ENCODE results near the gene IRF2BP2. TPM values are rescaled to one million over a fixed set of nuclear protein-coding genes. Genes with fewer than 3 reads are reported as not detected.

IRF2BP2 gene
- total RNA-seq, 1 donor from 2014 or later, result 206 TPM

DNA sequence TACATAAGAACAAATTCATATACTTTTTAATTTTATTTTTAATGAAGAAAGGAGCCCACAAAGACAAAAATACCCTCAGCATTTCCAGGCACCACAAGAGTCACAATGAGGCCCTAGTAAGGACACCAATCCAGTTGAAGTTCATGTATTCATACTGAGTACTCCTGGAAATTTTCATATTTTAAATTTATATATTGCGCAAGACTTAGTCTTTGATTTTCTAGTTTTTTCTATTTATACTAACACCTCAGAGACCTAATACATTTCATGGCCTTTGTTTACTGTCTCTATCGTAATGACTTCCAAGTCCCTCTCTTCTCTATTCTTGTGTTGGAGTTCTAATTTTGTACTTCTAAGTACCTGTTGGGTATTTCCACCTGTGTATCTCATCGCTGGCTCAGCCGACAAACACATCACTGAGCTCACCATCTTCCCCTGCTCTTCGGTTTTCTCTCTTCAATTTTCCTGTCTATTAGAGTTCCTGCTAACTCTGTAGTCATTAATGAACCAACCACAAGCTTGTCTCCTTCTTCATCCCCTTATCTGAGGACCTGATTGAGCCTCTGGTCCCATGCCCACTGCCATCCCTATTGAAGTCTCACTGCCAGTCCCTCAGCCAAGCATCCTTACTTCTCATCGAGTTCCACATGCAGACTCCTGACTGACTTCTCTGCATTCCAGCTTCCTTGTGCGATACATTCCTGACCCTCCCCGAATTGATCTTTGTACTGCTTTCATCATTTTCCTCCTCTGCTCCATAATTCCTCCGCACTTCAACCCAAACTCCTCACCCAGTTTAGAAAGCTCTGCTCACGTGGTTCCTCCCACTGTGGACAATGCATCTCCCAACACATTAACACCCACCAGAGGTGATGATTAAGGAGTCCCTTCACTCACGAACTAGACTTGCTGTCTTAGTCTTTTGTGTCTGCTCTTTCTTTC is 17.3 kb upstream of the IRF2BP2 start:
- intact Hi-C loops (cut with micrococcal nuclease), result no loop called here
- no peaks in the 10 kb centered on the region for H3K36me3 Mint-ChIP-seq (ENCODE audit: low read depth)
- DNase-seq, result no peak
- peaks cover 2% of the 10 kb centered on the region for H3K4me1 Mint-ChIP-seq
- H3K4me3 Mint-ChIP-seq, result no peak overlapping the region
- no peaks in the 10 kb centered on the region for H3K27me3 Mint-ChIP-seq
- H3K27ac Mint-ChIP-seq, result no peak overlapping the region
- peaks cover 11% of the 10 kb centered on the region for H3K9me3 Mint-ChIP-seq

DNA sequence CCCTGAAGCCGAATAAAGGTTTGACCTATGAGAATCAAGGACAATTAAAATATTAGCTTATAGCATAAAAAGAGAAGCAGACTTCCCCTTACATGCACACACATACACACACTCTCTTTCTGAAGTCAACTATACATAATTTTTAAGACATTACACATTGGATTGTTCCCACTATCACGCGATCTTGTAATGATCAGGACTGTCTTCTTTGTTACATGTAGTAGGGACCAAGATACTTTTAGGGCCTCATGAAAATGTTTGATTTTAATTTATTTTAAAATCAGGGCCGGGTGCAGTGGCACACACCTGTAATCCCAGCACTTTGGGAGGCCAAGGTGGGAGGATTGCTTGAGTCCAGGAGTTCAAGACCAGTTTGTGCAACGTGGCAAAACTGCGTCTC is 16.4 kb upstream of the IRF2BP2 start:
- Mint-ChIP-seq H3K36me3 (ENCODE audit: low read depth) (no peaks in the 10 kb centered on the region), H3K9me3 (peaks cover 11% of the 10 kb centered on the region), H3K4me3 (no peak overlapping the region), H3K27ac (no peak overlapping the region), H3K4me1 (peaks cover 2% of the 10 kb centered on the region), H3K27me3 (no peaks in the 10 kb centered on the region)
- intact Hi-C loops (cut with micrococcal nuclease), result no loop called here
- no peak for DNase-seq

DNA sequence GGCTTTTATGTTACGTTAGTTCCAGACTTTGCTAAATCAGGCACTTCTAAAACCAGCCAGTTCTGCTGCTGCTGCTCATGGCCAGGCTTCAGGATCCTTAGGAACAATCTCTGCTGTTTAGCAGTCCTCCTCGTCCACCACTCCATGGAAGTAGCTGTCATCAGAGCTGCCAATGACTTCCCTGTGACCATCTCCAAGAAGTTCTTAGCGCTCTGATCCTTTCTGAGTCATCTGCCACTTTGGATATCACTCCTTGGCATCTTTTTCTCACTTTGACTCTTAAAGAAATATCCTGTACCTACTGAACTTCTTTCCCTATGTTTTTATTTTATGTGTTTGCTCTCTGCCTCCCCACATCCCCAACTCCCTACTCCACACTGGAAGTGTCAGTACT is 14.7 kb upstream of the IRF2BP2 start:
- peaks cover 2% of the 10 kb centered on the region for H3K4me1 Mint-ChIP-seq

DNA sequence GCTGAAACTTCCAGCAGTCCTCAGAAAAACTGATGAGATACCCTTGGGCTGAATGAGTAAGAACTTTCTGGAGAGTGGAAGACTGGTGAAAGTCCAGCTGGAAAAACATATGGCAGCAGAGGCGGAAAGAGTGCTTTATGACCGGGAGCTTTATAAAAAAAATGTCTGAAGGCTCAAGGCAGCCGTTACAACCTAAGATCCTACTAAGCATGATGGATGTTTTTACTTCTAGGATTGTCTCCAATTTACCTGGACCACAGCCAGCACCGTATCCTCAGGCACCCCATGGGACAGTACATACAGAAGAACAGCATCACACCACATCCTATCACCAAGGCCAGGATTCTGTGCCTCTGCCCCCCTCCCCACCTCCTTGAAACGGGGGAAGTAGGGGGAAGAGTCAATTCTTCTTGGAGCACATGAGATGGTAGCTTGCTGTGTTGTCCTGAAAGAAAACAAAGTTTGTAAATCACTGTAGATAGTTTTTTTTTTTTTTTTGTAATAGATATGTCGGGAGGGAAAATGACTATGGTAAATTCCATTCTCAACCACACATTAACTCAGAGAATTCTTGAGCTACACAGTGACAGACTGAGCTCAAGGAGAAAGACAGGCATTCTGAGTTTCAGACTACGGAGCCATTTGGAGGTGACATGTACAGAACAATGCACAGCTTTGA is 11.8 kb upstream of the IRF2BP2 start:
- intact Hi-C loops (cut with micrococcal nuclease), result no loop called here
- DNase-seq, result no peak
- no peaks in the 10 kb centered on the region for H3K36me3 Mint-ChIP-seq (ENCODE audit: low read depth)
- H3K27me3 Mint-ChIP-seq, result no peaks in the 10 kb centered on the region
- peaks cover 14% of the 10 kb centered on the region for H3K4me1 Mint-ChIP-seq
- H3K9me3 Mint-ChIP-seq, result no peaks in the 10 kb centered on the region
- H3K27ac Mint-ChIP-seq, result no peak overlapping the region
- no peak overlapping the region for H3K4me3 Mint-ChIP-seq

More for the DNA sequence above, 14.7 kb upstream of the IRF2BP2 start:
- H3K4me3 Mint-ChIP-seq, result no peak overlapping the region
- no peaks in the 10 kb centered on the region for H3K27me3 Mint-ChIP-seq
- H3K9me3 Mint-ChIP-seq, result peaks cover 7% of the 10 kb centered on the region
- no peaks in the 10 kb centered on the region for H3K36me3 Mint-ChIP-seq (ENCODE audit: low read depth)
- no peak for DNase-seq
- intact Hi-C loops (cut with micrococcal nuclease), result no loop called here
- H3K27ac Mint-ChIP-seq, result no peak overlapping the region

DNA sequence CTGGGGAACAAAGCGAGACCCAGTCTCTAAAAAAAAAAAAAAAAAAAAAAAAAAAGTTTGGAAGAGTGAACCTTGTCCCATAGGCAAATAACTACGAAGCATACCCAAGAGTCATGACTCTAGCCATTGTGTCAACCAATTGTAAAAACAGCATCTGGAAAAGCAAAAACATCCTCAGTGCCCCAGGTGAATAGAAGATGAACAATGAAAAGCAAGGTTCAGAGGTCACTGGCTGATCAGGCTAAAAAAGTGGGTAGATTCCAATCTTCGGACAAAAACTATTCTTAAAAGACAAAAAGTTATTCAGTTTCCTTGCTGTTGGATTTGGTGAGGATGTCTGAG is 11.1 kb upstream of the IRF2BP2 start:
- H3K36me3 Mint-ChIP-seq (ENCODE audit: low read depth), result no peaks in the 10 kb centered on the region
- no peaks in the 10 kb centered on the region for H3K27me3 Mint-ChIP-seq
- H3K27ac Mint-ChIP-seq, result no peak overlapping the region
- DNase-seq, result no peak
- H3K4me3 Mint-ChIP-seq, result no peak overlapping the region
- intact Hi-C loops (cut with micrococcal nuclease), result no loop called here
- peaks cover 15% of the 10 kb centered on the region for H3K4me1 Mint-ChIP-seq
- no peaks in the 10 kb centered on the region for H3K9me3 Mint-ChIP-seq

DNA sequence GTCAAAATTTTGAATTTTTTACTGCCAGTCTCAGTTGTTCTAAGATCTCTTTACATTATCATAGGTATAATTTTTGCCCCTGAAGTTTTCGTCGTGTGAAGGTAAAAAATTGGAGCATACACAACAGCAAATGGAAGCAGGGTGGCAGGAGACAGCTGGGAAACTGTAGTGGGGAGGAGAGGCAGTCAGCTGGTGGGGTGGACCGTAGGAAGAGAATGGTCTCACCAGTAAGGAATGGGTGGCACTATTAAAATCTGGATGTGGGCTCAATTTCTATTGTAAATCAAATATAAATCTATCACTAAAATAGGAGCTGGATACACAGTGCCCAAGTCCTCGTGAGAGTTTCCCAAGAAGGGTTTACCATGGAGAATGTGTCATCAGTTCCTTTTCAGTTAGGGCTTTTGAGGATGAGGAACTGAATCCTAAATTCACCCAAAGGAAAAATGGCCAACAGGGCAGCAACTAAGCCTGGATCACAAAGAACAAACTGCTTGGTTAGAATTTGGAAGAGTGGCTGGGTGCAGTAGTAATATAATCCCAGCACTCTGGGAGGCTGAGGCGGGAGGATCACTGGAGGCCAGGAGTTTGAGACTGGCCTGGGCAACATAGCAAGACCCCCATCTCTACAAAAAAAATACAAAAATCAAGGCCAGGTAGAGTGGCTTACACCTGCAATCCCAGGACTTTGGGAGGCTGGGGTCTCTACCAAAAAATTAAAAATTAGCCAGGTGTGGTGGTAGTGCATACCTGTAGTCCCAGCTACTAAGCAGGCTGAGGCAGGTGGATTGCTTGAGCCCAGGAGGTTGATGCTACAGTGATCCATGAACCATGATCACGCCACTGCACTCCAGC is 10.5 kb upstream of the IRF2BP2 start:
- H3K9me3 Mint-ChIP-seq, result no peaks in the 10 kb centered on the region
- intact Hi-C loops (cut with micrococcal nuclease), result no loop called here
- no peak overlapping the region for H3K27ac Mint-ChIP-seq
- no peaks in the 10 kb centered on the region for H3K36me3 Mint-ChIP-seq (ENCODE audit: low read depth)
- DNase-seq, result no peak
- H3K4me1 Mint-ChIP-seq, result peaks cover 15% of the 10 kb centered on the region
- no peak overlapping the region for H3K4me3 Mint-ChIP-seq
- H3K27me3 Mint-ChIP-seq, result no peaks in the 10 kb centered on the region

DNA sequence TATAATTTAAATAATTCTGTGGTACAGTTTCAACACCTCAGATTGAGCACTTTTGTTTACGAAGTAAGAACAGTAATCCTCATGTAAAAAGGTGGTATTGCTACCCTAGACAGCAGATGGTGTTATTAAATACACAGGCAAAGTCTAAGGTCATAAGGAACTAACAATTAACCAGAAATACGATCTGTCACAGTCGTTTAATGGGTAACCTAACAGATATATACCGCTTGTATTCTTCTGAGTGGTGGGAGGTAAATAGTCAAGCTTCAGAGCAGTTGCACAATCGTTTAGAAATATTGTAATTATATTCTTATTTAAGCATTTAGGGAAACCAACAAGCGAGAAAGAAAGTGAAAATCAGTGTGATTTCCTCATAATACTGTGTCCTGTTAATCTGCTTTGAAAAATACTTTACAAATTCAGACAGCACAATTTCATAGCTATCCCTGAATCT is 9.8 kb upstream of the IRF2BP2 start:
- Mint-ChIP-seq H3K27me3 (no peaks in the 10 kb centered on the region), H3K9me3 (no peaks in the 10 kb centered on the region), H3K4me1 (peaks cover 15% of the 10 kb centered on the region), H3K4me3 (no peak overlapping the region), H3K36me3 (ENCODE audit: low read depth) (no peaks in the 10 kb centered on the region), H3K27ac (no peak overlapping the region)
- DNase-seq, result no peak
- intact Hi-C loops (cut with micrococcal nuclease), result no loop called here

DNA sequence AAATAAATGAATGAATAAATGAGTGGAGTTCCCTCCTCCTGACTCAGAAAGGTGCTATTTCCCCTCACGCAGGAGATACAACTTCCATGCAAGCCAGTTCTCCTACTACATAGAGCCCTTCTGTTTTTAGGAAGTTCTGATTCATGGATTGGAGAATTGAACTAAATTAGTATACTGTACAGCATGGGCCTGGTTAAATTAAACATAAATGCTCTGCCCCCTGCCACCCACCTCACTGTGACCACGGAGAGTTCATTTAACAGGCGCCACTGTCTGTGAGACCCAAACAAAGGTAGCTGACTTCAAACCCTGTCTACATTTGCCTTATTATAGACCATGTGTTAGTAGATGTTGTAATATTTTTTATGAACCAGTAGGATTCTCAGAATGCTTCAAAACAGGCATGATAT is 9.1 kb upstream of the IRF2BP2 start:
- intact Hi-C loops (cut with micrococcal nuclease), result no loop called here
- DNase-seq, result no peak
- Mint-ChIP-seq H3K27ac (no peak overlapping the region), H3K36me3 (ENCODE audit: low read depth) (no peaks in the 10 kb centered on the region), H3K4me1 (peaks cover 16% of the 10 kb centered on the region), H3K4me3 (no peak overlapping the region), H3K9me3 (no peaks in the 10 kb centered on the region), H3K27me3 (no peaks in the 10 kb centered on the region)

DNA sequence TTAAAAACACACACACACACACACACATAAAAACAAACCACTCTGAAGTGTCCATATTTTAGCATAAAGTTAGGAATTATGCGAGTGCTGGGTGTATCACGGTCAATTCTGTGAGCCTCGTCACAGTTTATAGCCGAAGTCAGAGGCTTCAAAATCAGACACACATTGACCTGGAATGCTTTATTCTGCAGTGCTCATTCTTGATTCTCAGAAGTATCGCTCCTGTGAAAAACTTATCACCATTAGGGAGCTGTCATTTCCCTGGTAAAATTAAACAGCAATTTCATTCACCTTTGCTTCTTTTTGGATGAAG is 8.7 kb upstream of the IRF2BP2 start:
- Mint-ChIP-seq H3K9me3 (no peaks in the 10 kb centered on the region), H3K27me3 (no peaks in the 10 kb centered on the region), H3K4me3 (no peak overlapping the region), H3K36me3 (ENCODE audit: low read depth) (no peaks in the 10 kb centered on the region), H3K27ac (no peak overlapping the region), H3K4me1 (peaks cover 19% of the 10 kb centered on the region)
- DNase-seq, result no peak
- intact Hi-C loops (cut with micrococcal nuclease), result no loop called here

DNA sequence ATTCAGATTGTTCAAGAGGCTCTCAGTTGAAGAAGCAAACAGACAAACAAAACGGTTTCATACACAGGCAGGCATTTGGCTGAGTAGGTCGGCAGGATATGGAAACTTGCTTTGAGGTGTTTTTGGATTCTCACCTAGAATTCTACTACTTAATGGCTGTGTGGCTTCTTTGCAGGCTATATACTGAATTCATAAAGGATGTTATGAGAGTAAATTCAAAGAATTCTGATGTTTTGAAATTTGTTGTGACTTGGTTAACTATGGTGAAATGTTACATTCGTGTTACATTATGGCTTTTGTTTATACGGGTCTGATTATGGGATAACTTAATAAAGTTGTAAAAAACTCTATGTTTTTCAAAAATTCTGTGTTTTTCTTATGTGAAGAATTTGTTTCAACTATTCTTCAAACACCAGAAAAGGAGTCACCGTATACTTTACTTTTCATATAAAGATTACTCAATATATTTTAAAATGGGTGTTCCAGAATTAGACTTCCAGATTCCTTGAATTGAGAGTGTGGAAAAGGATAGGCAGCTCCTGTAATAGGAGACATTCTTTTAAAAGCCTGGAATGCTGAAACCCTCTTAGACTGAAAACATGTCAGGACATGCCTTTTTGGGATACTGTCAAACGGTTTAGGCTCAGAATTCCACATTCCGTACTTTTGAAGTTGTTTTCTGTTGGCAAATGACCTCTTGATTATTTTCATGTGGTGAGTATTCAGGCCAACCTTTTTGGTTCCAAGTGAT is 8.2 kb upstream of the IRF2BP2 start:
- Mint-ChIP-seq H3K36me3 (ENCODE audit: low read depth) (no peaks in the 10 kb centered on the region), H3K27me3 (no peaks in the 10 kb centered on the region), H3K4me3 (no peak overlapping the region), H3K27ac (no peak overlapping the region), H3K4me1 (peaks cover 24% of the 10 kb centered on the region), H3K9me3 (no peaks in the 10 kb centered on the region)
- peak; percentile 54 for DNase-seq
- intact Hi-C loops (cut with micrococcal nuclease), result no loop called here

DNA sequence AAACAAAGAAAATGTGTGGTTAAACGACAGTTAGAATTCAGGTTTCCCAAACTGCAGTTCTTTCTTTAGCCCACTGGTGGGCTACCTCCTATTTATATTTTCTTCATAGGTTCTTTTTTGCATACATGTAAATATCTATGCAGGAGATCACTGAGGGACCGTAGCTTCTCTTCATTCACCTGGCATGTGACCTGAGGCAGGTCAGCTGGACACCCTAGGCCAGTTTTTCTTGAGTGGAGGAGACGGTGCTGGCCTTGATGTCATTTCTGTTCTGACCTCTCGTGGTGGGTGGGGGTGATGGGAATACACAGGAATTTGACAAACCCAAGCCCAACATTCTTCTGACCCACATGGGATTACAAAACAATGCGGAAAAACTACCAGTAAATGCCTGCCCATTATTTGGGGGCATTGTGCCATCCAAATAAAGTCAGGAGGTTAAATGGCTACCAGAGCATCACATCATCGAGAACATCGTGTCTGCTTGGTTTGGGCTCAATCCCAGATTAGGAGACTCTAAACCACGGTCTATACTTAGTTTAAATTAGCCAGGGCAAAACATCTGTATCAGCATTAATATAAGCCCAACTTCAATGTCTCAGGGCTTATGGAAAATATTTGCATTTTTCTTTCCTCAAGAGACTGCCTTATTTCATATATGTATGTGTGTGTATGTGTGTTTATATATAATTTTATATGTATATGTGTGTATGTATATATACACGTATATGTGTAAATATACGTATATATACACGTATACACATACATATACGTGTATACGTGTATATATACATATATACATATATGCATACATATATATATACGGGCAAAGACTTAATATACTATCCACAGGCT is 7.4 kb upstream of the IRF2BP2 start:
- Mint-ChIP-seq H3K27ac (no peak overlapping the region), H3K4me3 (no peak overlapping the region), H3K4me1 (peaks cover 31% of the 10 kb centered on the region), H3K27me3 (no peaks in the 10 kb centered on the region), H3K9me3 (no peaks in the 10 kb centered on the region), H3K36me3 (ENCODE audit: low read depth) (no peaks in the 10 kb centered on the region)
- DNase-seq, result peak; percentile 48
- intact Hi-C loops (cut with micrococcal nuclease), result no loop called here

DNA sequence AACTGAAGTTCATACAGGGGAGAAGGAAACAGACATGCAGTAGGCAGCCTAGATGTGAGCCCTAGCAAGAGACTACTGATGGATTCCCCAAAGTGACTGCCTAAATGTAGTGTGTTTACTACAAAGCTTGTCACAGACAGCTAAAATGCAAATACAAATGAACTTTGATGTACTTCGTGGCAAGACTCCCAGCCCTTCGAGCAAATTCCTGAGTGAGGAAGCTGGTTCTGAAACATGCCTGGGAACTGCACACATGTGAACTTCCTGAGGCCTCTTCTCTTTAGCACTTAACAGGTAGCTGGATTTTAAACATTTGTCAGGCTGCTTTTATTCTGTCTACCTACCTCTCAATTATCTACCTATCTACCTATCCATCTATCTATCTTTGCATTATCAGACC is 6.7 kb upstream of the IRF2BP2 start:
- intact Hi-C loops (cut with micrococcal nuclease), result no loop called here
- Mint-ChIP-seq H3K27ac (no peak overlapping the region), H3K4me3 (no peak overlapping the region)

DNA sequence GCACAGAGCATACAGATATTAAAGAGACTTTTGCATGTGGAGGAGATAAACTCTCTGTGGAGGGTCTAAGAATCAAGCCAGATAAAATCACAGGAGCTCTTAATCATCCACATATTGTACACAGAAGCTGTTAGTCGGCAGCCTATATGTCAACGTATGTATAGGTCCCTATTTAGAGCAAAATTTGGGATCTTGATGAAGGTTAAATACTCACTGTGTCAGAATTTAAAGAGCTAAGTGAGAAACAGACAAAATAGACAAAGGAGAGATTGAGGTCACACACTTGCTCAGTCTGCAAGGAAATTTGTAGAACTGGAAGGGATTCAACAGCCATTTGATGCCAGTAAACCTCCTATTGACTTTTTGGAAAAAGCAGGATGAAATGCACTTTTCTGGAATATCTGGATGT is 4.1 kb upstream of the IRF2BP2 start:
- Mint-ChIP-seq H3K4me1 (peaks cover 45% of the 10 kb centered on the region), H3K4me3 (peak overlapping the region; percentile 39), H3K36me3 (ENCODE audit: low read depth) (peaks cover 4% of the 10 kb centered on the region), H3K9me3 (no peaks in the 10 kb centered on the region), H3K27ac (peak overlapping the region; percentile 65), H3K27me3 (peaks cover 2% of the 10 kb centered on the region)
- DNase-seq, result no peak
- intact Hi-C loops (cut with micrococcal nuclease), result loop anchor here (5.0 kb wide), 1 partner anchor 888 kb away; the partner anchor contains the start of gene B3GALNT2

More for the DNA sequence above, 6.7 kb upstream of the IRF2BP2 start:
- Mint-ChIP-seq H3K36me3 (ENCODE audit: low read depth) (no peaks in the 10 kb centered on the region), H3K9me3 (no peaks in the 10 kb centered on the region), H3K27me3 (no peaks in the 10 kb centered on the region), H3K4me1 (peaks cover 38% of the 10 kb centered on the region)
- peak; percentile 55 for DNase-seq
